ENCODE results near the gene TMEM184B. TPM values are rescaled to one million over a fixed set of nuclear protein-coding genes. Genes with fewer than 3 reads are reported as not detected.
A peak's percentile ranks its signal among the peaks of the same experiment; 100 is the strongest.

Gene TMEM184B
- total and polyA plus RNA-seq, 2 donors (not counting 1 experiment from before 2014, with no cell fraction given) = 9.9 to 24.7 TPM

GRCh38 chr22:38260761-38261681 is 11.8 kb downstream of the TMEM184B start:
- POLR2A ChIA-PET = interaction anchor here (0.6 to 1.4 kb wide), 4 partner anchors 8 to 396 kb away, joined by 3 to 4 read pairs (median 3); partner anchors contain the start of gene TMEM184B
- Histone ChIP-seq H3K36me3 (replicated peaks in 1 of 2; ENCODE audit: control extremely low read depth in 1 of 2, control insufficient read depth in 1 of 2, extremely low read depth in 1 of 2, insufficient read depth in 2 of 2, low read length in 1 of 2) (no peaks in the 10 kb centered on the region), H3K9ac (ENCODE audit: low read length) (no peak overlapping the region), H4K20me1 (ENCODE audit: control insufficient read depth, insufficient read depth, low read length, poor library complexity, severe bottlenecking) (peaks cover 5% of the 10 kb centered on the region), H3K9me3 (ENCODE audit: control extremely low read depth in 1 of 3, control insufficient read depth in 2 of 3, insufficient read depth in 1 of 3, low read length in 2 of 3) (no peaks in the 10 kb centered on the region), H3K79me2 (ENCODE audit: control insufficient read depth, insufficient read depth, low read length) (peaks cover 15% of the 10 kb centered on the region), H3K27me3 (replicated peaks in 1 of 4; ENCODE audit: control extremely low read depth in 1 of 4, control insufficient read depth in 3 of 4, insufficient read depth in 4 of 4, low read length in 3 of 4) (no peaks in the 10 kb centered on the region), H3K27ac (ENCODE audit: low read length in 2 of 2) (peak overlapping the region; percentile 6 to 12), H3K4me2 (replicated peaks; ENCODE audit: low read depth, low read length, poor library complexity, severe bottlenecking) (peak overlapping the region; percentile 28), H3K4me3 (ENCODE audit: control extremely low read depth in 1 of 5, extremely low read depth in 1 of 5, insufficient read depth in 1 of 5, low read depth in 2 of 5, low read length in 4 of 5) (no peak overlapping the region), H3K4me1 (ENCODE audit: control insufficient read depth in 2 of 2, insufficient read depth in 2 of 2, low read length in 2 of 2) (peaks cover 3 to 19% of the 10 kb centered on the region in 2 donors), H2AFZ (ENCODE audit: insufficient read depth, low read depth, low read length, poor library complexity, severe bottlenecking) (no peak overlapping the region)
- CTCF ChIA-PET = interaction anchor here (0.6 to 1.5 kb wide), 10 partner anchors 8 to 311 kb away, joined by 3 read pairs; no protein-coding TSS in a partner anchor
- WGBS (ENCODE audit: insufficient coverage) = 82% methylated on average over 8 of the region's 15 CpGs
- Mint-ChIP-seq H3K4me3 (peak overlapping the region; percentile 71), H3K27me3 (no peaks in the 10 kb centered on the region), H3K9me3 (ENCODE audit: insufficient read depth) (no peaks in the 10 kb centered on the region), H3K27ac (peak overlapping the region; percentile 75), H3K4me1 (peaks cover 28% of the 10 kb centered on the region)
- ATAC-seq (ENCODE audit: low read depth) (peak; percentile 22), DNase-seq (no peak)
- intact Hi-C loops (cut with micrococcal nuclease) = loop anchor here (1.0 kb wide), 3 partner anchors 12 to 134 kb away; partner anchors contain the start of genes PLA2G6 and TMEM184B
- TF ChIP-seq CTCF (IDR thresholded peaks at IDR 0.05) = no peak
- TF ChIP-seq EZH2 (IDR thresholded peaks at IDR 0.05; ENCODE audit: borderline replicate concordance, insufficient read depth, low read depth, low read length, poor library complexity, severe bottlenecking) = no peak

- peak overlapping the region; percentile 10 for H3K4me3 Mint-ChIP-seq
- CTCF ChIA-PET = interaction anchor here (1.1 to 1.3 kb wide), 2 partner anchors 13 to 145 kb away, joined by 3 read pairs; no protein-coding TSS in a partner anchor
- no peak for ATAC-seq (ENCODE audit: low read depth)
- Histone ChIP-seq H3K4me1 (ENCODE audit: control insufficient read depth in 2 of 2, insufficient read depth in 2 of 2, low read length in 2 of 2) (peaks cover 3 to 19% of the 10 kb centered on the region in 2 donors), H3K4me2 (replicated peaks; ENCODE audit: low read depth, low read length, poor library complexity, severe bottlenecking) (no peak overlapping the region), H3K27me3 (replicated peaks in 1 of 4; ENCODE audit: control extremely low read depth in 1 of 4, control insufficient read depth in 3 of 4, insufficient read depth in 4 of 4, low read length in 3 of 4) (no peaks in the 10 kb centered on the region), H3K9ac (ENCODE audit: low read length) (no peak overlapping the region), H3K9me3 (ENCODE audit: control extremely low read depth in 1 of 3, control insufficient read depth in 2 of 3, insufficient read depth in 1 of 3, low read length in 2 of 3) (no peaks in the 10 kb centered on the region), H3K36me3 (replicated peaks in 1 of 2; ENCODE audit: control extremely low read depth in 1 of 2, control insufficient read depth in 1 of 2, extremely low read depth in 1 of 2, insufficient read depth in 2 of 2, low read length in 1 of 2) (no peaks in the 10 kb centered on the region), H4K20me1 (ENCODE audit: control insufficient read depth, insufficient read depth, low read length, poor library complexity, severe bottlenecking) (peaks cover 5% of the 10 kb centered on the region), H3K27ac (ENCODE audit: low read length in 2 of 2) (no peak overlapping the region), H3K4me3 (ENCODE audit: control extremely low read depth in 1 of 5, extremely low read depth in 1 of 5, insufficient read depth in 1 of 5, low read depth in 2 of 5, low read length in 4 of 5) (no peak overlapping the region), H3K79me2 (ENCODE audit: control insufficient read depth, insufficient read depth, low read length) (peaks cover 10% of the 10 kb centered on the region), H2AFZ (ENCODE audit: insufficient read depth, low read depth, low read length, poor library complexity, severe bottlenecking) (no peak overlapping the region)
- H3K4me1 Mint-ChIP-seq = peaks cover 28% of the 10 kb centered on the region
- POLR2A ChIA-PET = no interaction called here
- intact Hi-C loops (cut with micrococcal nuclease) = no loop called here
- H3K9me3 Mint-ChIP-seq (ENCODE audit: insufficient read depth) = no peaks in the 10 kb centered on the region
- H3K27me3 Mint-ChIP-seq = no peaks in the 10 kb centered on the region
- WGBS (ENCODE audit: insufficient coverage) = 64% methylated on average over 6 of the region's 8 CpGs
- TF ChIP-seq EZH2 (IDR thresholded peaks at IDR 0.05; ENCODE audit: borderline replicate concordance, insufficient read depth, low read depth, low read length, poor library complexity, severe bottlenecking) (no peak), CTCF (IDR thresholded peaks at IDR 0.05) (no peak)
- peak overlapping the region; percentile 75 for H3K27ac Mint-ChIP-seq
- DNase-seq = no peak
Observed at GRCh38 chr22:38259370-38259769, 13.4 kb downstream of the TMEM184B start.
